NOMO-1 (cell line): Measurements from ENCODE around the gene DACH1.

Experiments
- DNase-seq, 2 experiments: peaks; one replicate each; lab custom pipeline; 2025; ENCODE audit not compliant: unreplicated experiment in 2 of 2; lab: John Stamatoyannopoulos, UW

Gene DACH1

GRCh38 chr13:71632721-71633120, 234.3 kb downstream of the DACH1 start:
- DNase-seq, result no peak

GRCh38 chr13:71632206-71632605, 234.8 kb downstream of the DACH1 start:
- DNase-seq, result no peak

- no peak for DNase-seq
Observed at GRCh38 chr13:71629167-71629566, 237.8 kb downstream of the DACH1 start.

- no peak for DNase-seq
Observed at GRCh38 chr13:71626421-71627117, 240.4 kb downstream of the DACH1 start.

- no peak for DNase-seq
Observed at GRCh38 chr13:71625694-71626093, 241.3 kb downstream of the DACH1 start.

- no peak for DNase-seq
Observed at GRCh38 chr13:71624653-71625600, 242.1 kb downstream of the DACH1 start.

- no peak for DNase-seq
Observed at GRCh38 chr13:71621174-71622124, 245.6 kb downstream of the DACH1 start.

GRCh38 chr13:71619096-71619495, 247.9 kb downstream of the DACH1 start:
- no peak for DNase-seq

GRCh38 chr13:71618159-71618558, 248.8 kb downstream of the DACH1 start:
- DNase-seq, result no peak

GRCh38 chr13:71617265-71617664, 249.7 kb downstream of the DACH1 start:
- DNase-seq, result no peak

- DNase-seq, result peak; percentile 42 to 73
Observed at GRCh38 chr13:71613066-71613745, 253.8 kb downstream of the DACH1 start.

- DNase-seq, result no peak
Observed at GRCh38 chr13:71611292-71611691, 255.7 kb downstream of the DACH1 start.

GRCh38 chr13:71610876-71611275, 256.1 kb downstream of the DACH1 start:
- DNase-seq, result peak; percentile 6 to 70

GRCh38 chr13:71609271-71609670, 257.7 kb downstream of the DACH1 start:
- no peak for DNase-seq

GRCh38 chr13:71607575-71607974, 259.4 kb downstream of the DACH1 start:
- DNase-seq, result no peak

- DNase-seq, result no peak
Observed at GRCh38 chr13:71606818-71607217, 260.2 kb downstream of the DACH1 start.

GRCh38 chr13:71605744-71606143, 261.3 kb downstream of the DACH1 start:
- DNase-seq, result no peak

GRCh38 chr13:71603255-71603654, 263.7 kb downstream of the DACH1 start:
- no peak for DNase-seq

GRCh38 chr13:71602344-71602743, 264.7 kb downstream of the DACH1 start:
- no peak for DNase-seq

GRCh38 chr13:71597150-71597549, 269.9 kb downstream of the DACH1 start:
- no peak for DNase-seq
